GM19239 (cell line): ENCODE results near the gene DGKD.

Experiments
- DNase-seq: peaks from one replicate; pipeline ENCODE4 v3.0.0; 2011; ENCODE audit warnings: low spot score; ENCODE audit not compliant: insufficient read length
- FAIRE-seq: peaks from 2 replicates; lab custom pipeline; 2011; peaks lifted over from hg19 to GRCh38; lab: Jason Lieb, UNC

DGKD gene

GRCh38 chr2:233449921-233450863, 95.9 kb downstream of the DGKD start:
- DNase-seq (no peak), FAIRE-seq (no peak)

DNA sequence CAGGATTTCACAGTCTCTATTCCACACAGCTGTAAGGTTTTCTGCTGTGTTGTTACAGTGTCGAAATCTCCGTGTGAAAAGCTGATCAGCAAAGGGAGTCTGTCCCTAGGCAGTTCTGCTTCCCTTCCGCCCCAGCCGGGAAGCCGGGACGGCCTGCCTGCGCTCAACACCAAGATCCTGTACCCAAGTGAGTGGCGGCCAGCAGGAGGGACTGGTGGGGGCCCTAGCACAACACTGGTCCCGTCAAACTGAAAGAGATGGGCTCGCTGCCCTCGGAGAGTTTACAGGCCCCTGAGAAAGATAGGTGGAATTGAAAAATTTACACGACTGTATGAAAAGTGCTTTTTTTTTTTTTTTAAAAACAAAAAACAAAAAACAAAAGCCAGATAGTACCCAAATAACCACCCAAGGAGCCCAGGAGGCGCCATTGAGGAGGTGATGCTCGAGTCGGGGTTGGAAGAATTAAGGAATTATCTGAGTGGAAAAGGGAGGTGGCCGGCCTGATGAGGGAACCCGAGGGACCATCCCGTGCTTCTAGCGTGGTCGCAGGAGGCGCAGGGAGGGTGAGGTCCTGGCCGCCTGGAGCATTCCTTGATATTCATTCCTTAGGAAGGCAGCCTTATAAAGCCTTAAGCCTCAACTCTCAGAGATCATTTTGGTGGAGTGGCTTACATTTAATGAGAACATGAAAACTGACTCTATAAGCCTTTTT, 96.7 kb downstream of the DGKD start:
- DNase-seq (no peak), FAIRE-seq (no peak)

GRCh38 chr2:233451950-233452349, 97.7 kb downstream of the DGKD start:
- FAIRE-seq, result no peak
- DNase-seq, result no peak

GRCh38 chr2:233453111-233453915, 99.0 kb downstream of the DGKD start:
- DNase-seq (no peak), FAIRE-seq (no peak)

GRCh38 chr2:233453916-233454315, 99.6 kb downstream of the DGKD start:
- FAIRE-seq, result no peak

DNA sequence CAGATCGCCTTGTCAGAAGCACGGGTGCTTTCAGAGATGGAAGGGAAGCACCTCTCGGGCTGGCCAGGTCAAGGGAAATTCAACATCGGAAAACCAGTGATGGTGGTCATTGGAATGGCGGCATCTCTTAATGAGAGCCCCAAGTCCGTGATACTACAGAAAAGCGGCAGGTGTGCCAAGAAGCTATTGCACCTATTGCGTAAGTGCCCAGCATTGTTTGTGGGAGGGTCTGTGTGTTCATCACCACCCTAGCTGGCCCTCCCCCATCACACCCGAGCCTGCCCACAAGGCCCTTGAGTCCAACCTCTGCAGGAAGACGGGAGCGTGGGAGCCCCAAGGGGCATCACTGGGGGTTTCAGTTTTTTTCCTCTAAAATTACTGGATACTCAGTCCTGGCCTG, 100.7 kb downstream of the DGKD start:
- no peak for FAIRE-seq

More at GRCh38 chr2:233453916-233454315, 99.6 kb downstream of the DGKD start:
- no peak for DNase-seq

GRCh38 chr2:233455491-233455890, 101.2 kb downstream of the DGKD start:
- DNase-seq, result no peak
- FAIRE-seq, result no peak

More for the DNA sequence above, 100.7 kb downstream of the DGKD start:
- DNase-seq, result no peak

DNA sequence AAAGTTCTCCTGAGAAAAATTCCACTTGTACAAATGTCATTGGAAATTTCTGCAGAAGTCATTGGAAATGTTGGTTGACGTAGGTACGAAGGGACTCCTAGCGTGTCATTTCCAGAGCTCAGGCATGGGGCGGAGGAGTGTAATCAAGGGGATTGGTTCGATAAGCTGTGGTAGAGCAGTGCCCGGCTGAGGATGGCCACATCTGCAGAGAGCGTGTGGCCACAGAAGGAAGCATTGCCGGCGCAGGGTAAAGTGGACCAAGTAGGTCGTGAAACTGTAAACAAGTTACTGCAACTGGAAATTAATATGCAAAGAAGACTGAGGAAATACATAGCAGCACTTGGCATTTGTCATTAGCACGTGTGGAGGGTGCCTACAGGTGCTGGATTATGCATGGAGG, 101.8 kb downstream of the DGKD start:
- FAIRE-seq (no peak), DNase-seq (no peak)

DNA sequence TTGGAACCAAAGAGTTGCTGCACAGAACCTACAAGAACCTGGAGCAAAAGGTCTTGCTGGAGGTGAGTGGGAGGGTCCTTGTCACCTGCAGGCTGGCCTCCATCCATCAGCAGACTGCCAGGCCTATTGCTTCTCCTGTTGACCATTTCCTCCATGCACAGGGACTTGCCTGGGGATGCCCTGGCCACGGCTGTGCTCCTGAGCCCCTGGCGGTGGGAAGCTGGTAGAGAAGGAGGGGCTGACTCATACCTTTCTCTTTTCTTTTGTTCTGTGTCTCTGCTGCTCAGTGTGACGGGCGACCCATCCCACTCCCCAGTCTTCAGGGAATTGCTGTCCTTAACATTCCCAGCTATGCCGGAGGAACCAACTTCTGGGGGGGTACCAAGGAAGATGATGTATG, 102.6 kb downstream of the DGKD start:
- DNase-seq (no peak), FAIRE-seq (no peak)

- FAIRE-seq (no peak), DNase-seq (no peak)
Observed at GRCh38 chr2:233457356-233457755, 103.1 kb downstream of the DGKD start.

- FAIRE-seq, result no peak
- no peak for DNase-seq
Observed at GRCh38 chr2:233458031-233458610, 103.8 kb downstream of the DGKD start.

- FAIRE-seq (no peak), DNase-seq (no peak)
Observed at GRCh38 chr2:233458826-233459225, 104.5 kb downstream of the DGKD start.

- FAIRE-seq, result no peak
Observed at GRCh38 chr2:233459426-233459825, 105.1 kb downstream of the DGKD start.

DNA sequence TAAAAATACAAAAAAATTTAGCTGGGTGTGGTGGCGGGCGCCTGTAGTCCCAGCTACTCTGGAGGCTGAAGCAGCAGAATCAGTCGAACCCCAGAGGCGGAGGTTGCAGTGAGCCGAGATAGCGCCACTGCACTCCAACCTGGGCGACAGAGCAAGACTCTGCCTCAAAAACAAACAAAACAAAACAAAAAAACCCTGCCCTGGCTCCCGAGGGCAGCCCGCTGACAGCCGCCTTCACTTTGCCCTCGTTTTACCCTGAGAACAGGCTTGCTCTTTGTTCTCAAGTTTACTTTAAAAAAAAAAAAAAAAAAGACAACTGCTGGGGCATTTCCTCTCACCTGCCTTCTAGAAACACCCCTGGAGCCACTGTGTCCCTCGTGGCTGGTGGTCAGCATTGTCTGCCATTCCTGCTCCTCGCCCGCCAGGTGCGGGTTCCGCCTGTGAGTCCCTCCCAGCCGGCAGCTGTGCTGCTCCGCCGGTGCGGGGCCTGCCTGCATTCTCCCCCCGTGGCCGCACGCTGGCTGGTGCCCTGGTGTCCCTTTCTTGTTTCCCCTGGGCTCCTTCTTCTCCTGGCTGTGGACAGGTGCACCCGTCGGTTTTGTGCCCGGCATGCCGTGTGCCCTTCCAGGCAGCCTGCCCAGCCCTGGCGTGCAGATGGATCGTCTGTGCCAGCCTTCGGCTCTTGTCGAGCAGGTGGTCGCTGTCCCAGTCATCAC, 106.6 kb downstream of the DGKD start:
- DNase-seq (no peak), FAIRE-seq (no peak)

More at GRCh38 chr2:233459426-233459825, 105.1 kb downstream of the DGKD start:
- no peak for DNase-seq

GRCh38 chr2:233461481-233461891, 107.2 kb downstream of the DGKD start:
- FAIRE-seq, result no peak
- DNase-seq, result no peak

- no peak for FAIRE-seq
- no peak for DNase-seq
Observed at GRCh38 chr2:233462202-233462785, 108.0 kb downstream of the DGKD start.

DNA sequence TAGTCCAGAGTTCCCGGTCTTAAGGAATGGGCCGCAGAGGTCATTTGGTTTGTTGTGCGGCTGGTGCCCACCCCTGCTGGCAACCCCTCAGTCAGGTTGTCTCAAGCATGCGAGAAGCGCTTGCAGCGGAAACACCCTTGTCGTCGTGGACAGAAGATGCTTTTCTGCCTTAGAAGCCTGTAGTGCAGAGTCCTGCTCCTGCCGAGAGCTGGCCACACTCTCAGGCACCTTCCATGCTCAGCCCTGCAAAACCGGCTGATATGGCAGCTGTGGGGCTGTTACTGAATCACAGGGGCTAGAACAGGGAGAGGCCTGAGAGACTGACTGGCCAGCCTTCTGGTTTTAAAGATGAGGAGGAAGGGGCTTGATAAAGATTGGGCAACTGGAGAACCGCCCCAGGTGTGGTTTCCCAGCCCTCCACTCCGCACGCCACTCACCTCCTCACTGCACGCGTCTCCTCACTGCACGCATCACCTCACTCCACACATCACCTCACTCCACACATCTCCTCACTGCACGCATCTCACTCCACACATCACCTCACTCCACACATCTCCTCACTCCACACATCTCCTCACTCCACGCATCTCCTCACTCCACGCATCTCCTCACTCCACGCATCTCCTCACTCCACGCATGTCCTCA, 108.7 kb downstream of the DGKD start:
- no peak for DNase-seq
- no peak for FAIRE-seq

- FAIRE-seq (no peak), DNase-seq (no peak)
Observed at GRCh38 chr2:233463586-233463985, 109.3 kb downstream of the DGKD start.

DNA sequence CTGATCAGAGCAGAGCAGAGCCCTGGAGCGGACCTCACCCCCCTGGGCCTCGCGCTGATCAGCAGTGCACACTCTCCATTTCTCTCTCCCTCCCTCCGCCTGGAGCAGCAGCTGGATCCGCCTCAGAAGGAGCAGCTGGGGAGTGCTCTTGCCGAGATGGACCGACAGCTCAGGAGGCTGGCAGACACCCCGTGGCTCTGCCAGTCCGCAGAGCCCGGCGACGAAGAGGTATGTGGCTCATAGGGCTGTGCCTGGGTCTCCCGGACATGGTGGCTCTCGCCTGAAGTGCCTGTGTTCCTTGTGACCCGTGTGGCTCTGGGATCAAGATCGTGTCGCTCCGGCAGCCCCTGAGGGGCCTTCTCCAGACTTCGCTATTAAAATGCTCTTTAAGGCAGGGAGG, 109.8 kb downstream of the DGKD start:
- FAIRE-seq (no peak), DNase-seq (no peak)
